Endothelial cell of umbilical vein (primary cell): ENCODE measurements around the gene PHKA2.

Experiments used
- EZH2 ChIP-seq: IDR thresholded peaks from 2 replicates; pipeline ENCODE4 v1.6.1; 2012; ENCODE audit warnings: borderline replicate concordance, low read depth, mild to moderate bottlenecking, moderate library complexity, low read length, inconsistent platforms; ENCODE audit not compliant: severe bottlenecking
- FOS ChIP-seq: IDR thresholded peaks from 2 replicates; pipeline ENCODE4 v1.6.1; 2011; ENCODE audit warnings: mild to moderate bottlenecking, low read length, moderate library complexity, borderline replicate concordance; ENCODE audit not compliant: insufficient read depth
- MYC ChIP-seq: IDR thresholded peaks from one replicate; pipeline ENCODE4 v1.6.1; 2011; ENCODE audit warnings: mild to moderate bottlenecking, low read depth, low read length
- POLR2A ChIP-seq: IDR thresholded peaks from 2 replicates; pipeline ENCODE4 v1.6.1; 2012; ENCODE audit warnings: low read depth, mild to moderate bottlenecking, control low read depth, low read length
- POLR2AphosphoS5 ChIP-seq: IDR thresholded peaks from 2 replicates; pipeline ENCODE4 v1.6.1; 2012; ENCODE audit warnings: low read depth, mild to moderate bottlenecking, control low read depth, low read length, moderate library complexity; ENCODE audit not compliant: insufficient read depth
- TF ChIP-seq, protein P1 (sequence below), 2 donors: IDR thresholded peaks; 1 replicate in 1 of 2; 2 replicates in 1 of 2; pipeline ENCODE4 v1.5.1; 2011; ENCODE audit warnings: low read length in 2 of 2, mild to moderate bottlenecking in 2 of 2, moderate library complexity in 2 of 2, control low read depth in 1 of 2, inconsistent platforms in 1 of 2, low read depth in 1 of 2; ENCODE audit not compliant: insufficient read depth in 1 of 2; ENCODE audit errors: extremely low read depth in 1 of 2
- TF ChIP-seq, protein P2 (sequence below): IDR thresholded peaks from 2 replicates; pipeline ENCODE4 v1.6.1; 2011; ENCODE audit not compliant: insufficient read depth, insufficient read length

DNA sequence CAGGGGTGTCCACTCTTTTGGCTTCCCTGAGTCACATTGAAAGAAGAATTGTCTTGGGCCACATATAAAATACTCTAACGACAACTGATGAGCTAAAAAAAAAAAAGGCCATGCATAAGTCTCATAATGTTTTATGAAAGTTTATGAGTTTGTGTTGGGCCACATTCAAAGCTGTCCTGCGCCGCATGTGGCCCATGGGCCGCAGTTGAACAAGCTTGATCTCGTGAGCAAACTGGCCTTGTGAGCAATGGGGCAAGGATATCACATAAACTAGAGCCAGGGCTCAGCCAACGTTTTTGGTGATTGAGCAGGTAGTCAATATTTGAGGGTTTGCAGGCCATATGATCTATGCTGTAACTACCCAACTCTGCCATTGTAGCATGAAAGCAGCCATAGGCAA is 44.6 kb upstream of the PHKA2 start:
- TF ChIP-seq, protein P1, sequence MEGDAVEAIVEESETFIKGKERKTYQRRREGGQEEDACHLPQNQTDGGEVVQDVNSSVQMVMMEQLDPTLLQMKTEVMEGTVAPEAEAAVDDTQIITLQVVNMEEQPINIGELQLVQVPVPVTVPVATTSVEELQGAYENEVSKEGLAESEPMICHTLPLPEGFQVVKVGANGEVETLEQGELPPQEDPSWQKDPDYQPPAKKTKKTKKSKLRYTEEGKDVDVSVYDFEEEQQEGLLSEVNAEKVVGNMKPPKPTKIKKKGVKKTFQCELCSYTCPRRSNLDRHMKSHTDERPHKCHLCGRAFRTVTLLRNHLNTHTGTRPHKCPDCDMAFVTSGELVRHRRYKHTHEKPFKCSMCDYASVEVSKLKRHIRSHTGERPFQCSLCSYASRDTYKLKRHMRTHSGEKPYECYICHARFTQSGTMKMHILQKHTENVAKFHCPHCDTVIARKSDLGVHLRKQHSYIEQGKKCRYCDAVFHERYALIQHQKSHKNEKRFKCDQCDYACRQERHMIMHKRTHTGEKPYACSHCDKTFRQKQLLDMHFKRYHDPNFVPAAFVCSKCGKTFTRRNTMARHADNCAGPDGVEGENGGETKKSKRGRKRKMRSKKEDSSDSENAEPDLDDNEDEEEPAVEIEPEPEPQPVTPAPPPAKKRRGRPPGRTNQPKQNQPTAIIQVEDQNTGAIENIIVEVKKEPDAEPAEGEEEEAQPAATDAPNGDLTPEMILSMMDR (IDR thresholded peaks at IDR 0.05; ENCODE audit: extremely low read depth in 1 of 2, insufficient read depth in 1 of 2, low read depth in 1 of 2, low read length in 2 of 2), result no peak
- no peak for TF ChIP-seq POLR2A
- no peak for TF ChIP-seq EZH2
- TF ChIP-seq, protein P2, sequence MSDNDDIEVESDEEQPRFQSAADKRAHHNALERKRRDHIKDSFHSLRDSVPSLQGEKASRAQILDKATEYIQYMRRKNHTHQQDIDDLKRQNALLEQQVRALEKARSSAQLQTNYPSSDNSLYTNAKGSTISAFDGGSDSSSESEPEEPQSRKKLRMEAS, result no peak
- TF ChIP-seq POLR2AphosphoS5, result no peak
- TF ChIP-seq FOS, result no peak
- no peak for TF ChIP-seq MYC
